B cell (primary cell): ENCODE results near the gene BAZ2A. TPM values are rescaled to one million over a fixed set of nuclear protein-coding genes. Genes with fewer than 3 reads are reported as not detected.

ENCODE experiments used
- ATAC-seq: fragments of 200-7000 bp; cut with Tn5 transposase; one replicate; pipeline ENCODE4 v1.10.0; 2021; ENCODE audit warnings: low read depth, mild to moderate bottlenecking, moderate number of reproducible peaks, moderate library complexity
- CTCF ChIA-PET: fragments of 350-600 bp; sonication (Branson Sonifier 250); formaldehyde crosslinking; loops from one replicate; lab custom pipeline; 2021; ENCODE audit warnings: antibody characterized with exemption, inconsistent platforms; lab: Charles Lee
- POLR2A ChIA-PET: fragments of 350-600 bp; sonication (Branson Sonifier 250); formaldehyde crosslinking; loops from one replicate; lab custom pipeline; 2021; ENCODE audit warnings: antibody characterized with exemption; lab: Charles Lee
- DNase-seq: peaks from one replicate; pipeline ENCODE4 v3.0.0; 2013
- H2AFZ ChIP-seq: 2 replicates; pipeline ENCODE4 v1.6.1; 2012; ENCODE audit warnings: mild to moderate bottlenecking, low read depth, low read length; ENCODE audit not compliant: insufficient read depth, poor library complexity, severe bottlenecking
- H3K27ac ChIP-seq, 2 donors: 1 replicate in 1 of 2; 2 replicates in 1 of 2; pipeline ENCODE4 v1.5.1; 2012 to 2013; ENCODE audit warnings: low read length in 2 of 2, mild to moderate bottlenecking in 2 of 2, moderate library complexity in 1 of 2
- H3K27me3 ChIP-seq, 4 experiments: fragments of 200-600 bp in 1 of 4; sonication (generic) in 1 of 4; replicated peaks in 1 of 4; 1 replicate in 2 of 4; 2 replicates in 2 of 4; pipeline versions ENCODE4 v1.6.1 to v1.7.0; 2013 to 2016; ENCODE audit warnings: low read length in 3 of 4, mild to moderate bottlenecking in 2 of 4, mixed read lengths in 1 of 4, moderate library complexity in 1 of 4; ENCODE audit not compliant: insufficient read depth in 4 of 4, control insufficient read depth in 3 of 4; ENCODE audit errors: control extremely low read depth in 1 of 4
- H3K36me3 ChIP-seq, 2 experiments: replicated peaks in 1 of 2; 1 replicate in 1 of 2; 2 replicates in 1 of 2; pipeline versions ENCODE4 v1.6.1 to v1.7.1; 2013; ENCODE audit warnings: low read length in 1 of 2; ENCODE audit not compliant: insufficient read depth in 2 of 2, control insufficient read depth in 1 of 2; ENCODE audit errors: control extremely low read depth in 1 of 2, extremely low read depth in 1 of 2
- H3K4me1 ChIP-seq, 2 donors: fragments of 200-600 bp in 1 of 2; sonication (generic) in 1 of 2; 1 replicate in 1 of 2; 2 replicates in 1 of 2; pipeline versions ENCODE4 v1.5.1 to v1.6.1; 2013 to 2017; ENCODE audit warnings: low read length in 2 of 2; ENCODE audit not compliant: control insufficient read depth in 2 of 2, insufficient read depth in 2 of 2
- H3K4me2 ChIP-seq: replicated peaks from 2 replicates; pipeline ENCODE3; 2012; ENCODE audit warnings: mild to moderate bottlenecking, low read depth, low read length; ENCODE audit not compliant: poor library complexity, severe bottlenecking
- H3K4me3 ChIP-seq, 5 experiments: fragments of 200-600 bp in 1 of 5; sonication (generic) in 1 of 5; 1 replicate in 3 of 5; 2 replicates in 2 of 5; pipeline versions ENCODE4 v1.5.1 to v1.7.0; 2011 to 2016; ENCODE audit warnings: low read length in 4 of 5, mild to moderate bottlenecking in 4 of 5, low read depth in 2 of 5, control low read depth in 1 of 5, moderate library complexity in 1 of 5; ENCODE audit not compliant: insufficient read depth in 1 of 5; ENCODE audit errors: control extremely low read depth in 1 of 5, extremely low read depth in 1 of 5
- H3K79me2 ChIP-seq: fragments of 200-600 bp; sonication (generic); one replicate; pipeline ENCODE4 v1.6.0; 2016; ENCODE audit warnings: low read length; ENCODE audit not compliant: control insufficient read depth, insufficient read depth
- H3K9ac ChIP-seq: fragments of 200-600 bp; sonication (generic); 2 replicates; pipeline ENCODE4 v1.6.1; 2017; ENCODE audit warnings: mild to moderate bottlenecking, low read length, moderate library complexity
- H3K9me3 ChIP-seq, 3 donors: one replicate each; pipeline versions ENCODE4 v1.6.1 to v1.7.1; 2013; ENCODE audit warnings: low read length in 2 of 3; ENCODE audit not compliant: control insufficient read depth in 2 of 3, insufficient read depth in 1 of 3; ENCODE audit errors: control extremely low read depth in 1 of 3
- H4K20me1 ChIP-seq: 2 replicates; pipeline ENCODE4 v1.6.0; 2012; ENCODE audit warnings: mild to moderate bottlenecking, low read length; ENCODE audit not compliant: insufficient read depth, control insufficient read depth, poor library complexity, severe bottlenecking
- H3K27ac Mint-ChIP-seq: one replicate; pipeline ENCODE4 v1.8.0; 2021; ENCODE audit warnings: mixed read lengths
- H3K27me3 Mint-ChIP-seq: one replicate; pipeline ENCODE4 v1.8.0; 2021; ENCODE audit warnings: mixed read lengths
- H3K4me1 Mint-ChIP-seq: one replicate; pipeline ENCODE4 v1.8.0; 2021; ENCODE audit warnings: mixed read lengths
- H3K4me3 Mint-ChIP-seq: one replicate; pipeline ENCODE4 v1.8.0; 2021; ENCODE audit warnings: mixed read lengths
- H3K9me3 Mint-ChIP-seq: one replicate; pipeline ENCODE4 v1.8.0; 2022; ENCODE audit warnings: mixed read lengths; ENCODE audit not compliant: insufficient read depth
- CTCF ChIP-seq: fragments of 200-600 bp; IDR thresholded peaks from one replicate; pipeline ENCODE4 v1.8.0; 2022; ENCODE audit warnings: antibody characterized with exemption, mild to moderate bottlenecking
- EZH2 ChIP-seq: IDR thresholded peaks from 2 replicates; pipeline ENCODE4 v1.6.1; 2012; ENCODE audit warnings: borderline replicate concordance, low read depth, mild to moderate bottlenecking, moderate library complexity, low read length; ENCODE audit not compliant: insufficient read depth, poor library complexity, severe bottlenecking
- WGBS: methylation state at CpG from one replicate; pipeline ENCODE4 v1.1.5; 2013; ENCODE audit warnings: missing lambda C conversion rate; ENCODE audit not compliant: insufficient coverage; 5-methylcytosine and 5-hydroxymethylcytosine counted together
- intact Hi-C: fragments of 100-400 bp; cut with micrococcal nuclease; formaldehyde crosslinking; loops from one replicate; pipeline ENCODE4 v1.10.0; 2022
- polyA plus RNA-seq: library from polyadenylated mRNA; depleted of rRNA; stranded (reverse); fragments of >200 nt; gene quantifications from 2 replicates; pipeline ENCODE4 v1.2.3, GENCODE V29; 2012
- total RNA-seq, 2 donors: library from RNA; stranded (reverse); fragments of 120-200 nt in 1 of 2; gene quantifications; 1 replicate in 1 of 2; 2 replicates in 1 of 2; pipeline versions ENCODE4 v1.2.3 to v1.2.4, GENCODE V29; 2013 to 2022

Gene BAZ2A
- total and polyA plus RNA-seq, 2 donors (not counting 1 experiment from before 2014, with no cell fraction given), result 95.7 to 280 TPM

DNA sequence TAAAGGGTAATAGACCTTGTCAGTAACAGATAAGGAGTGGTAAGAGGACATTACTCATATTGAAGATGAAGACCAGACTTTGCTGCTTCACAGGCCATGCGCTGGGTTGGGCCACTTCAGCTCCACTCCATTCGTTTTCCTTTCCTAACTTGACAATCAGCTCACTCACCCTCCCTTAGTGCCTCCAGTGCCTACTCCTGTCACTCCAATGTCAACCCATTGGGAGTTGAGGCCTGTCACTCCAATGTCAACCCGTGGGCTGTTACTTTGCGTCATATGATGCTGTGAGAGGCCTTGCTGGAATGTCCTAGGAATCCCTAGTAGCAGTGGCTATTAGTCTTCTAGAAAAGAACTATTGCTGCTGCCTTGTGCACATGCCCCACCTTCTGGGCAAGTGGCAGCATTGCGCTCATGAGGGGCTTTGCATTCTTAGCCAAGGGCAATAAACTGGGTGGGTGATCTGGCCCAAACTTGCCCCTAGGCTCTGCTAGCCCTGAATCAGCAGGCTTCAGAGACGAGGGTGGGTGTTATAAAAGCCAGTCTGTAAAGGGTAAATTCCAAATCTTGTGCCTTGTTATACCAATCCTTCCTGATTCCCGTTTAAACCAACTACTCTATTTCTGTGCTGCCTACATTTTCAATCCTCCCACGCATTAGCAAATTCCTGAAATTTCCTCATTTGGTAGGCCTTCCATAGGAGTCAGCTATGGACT is 36.1 kb downstream of the BAZ2A start:
- CTCF ChIA-PET, result interaction anchor here (0.7 to 4.0 kb wide), 7 partner anchors 20 to 80 kb away, joined by 3 to 22 read pairs (median 6); partner anchors contain the start of gene RBMS2
- DNase-seq, result peak; percentile 68
- Histone ChIP-seq H2AFZ (no peak overlapping the region), H3K9ac (no peak overlapping the region), H3K9me3 (no peaks in the 10 kb centered on the region), H3K27me3 (no peaks in the 10 kb centered on the region), H4K20me1 (peaks cover 11% of the 10 kb centered on the region), H3K79me2 (no peaks in the 10 kb centered on the region), H3K36me3 (peaks cover 4 to 30% of the 10 kb centered on the region in 2 experiments), H3K4me2 (no peak overlapping the region), H3K27ac (no peak overlapping the region), H3K4me1 (no peaks in the 10 kb centered on the region), H3K4me3 (no peak overlapping the region)
- Mint-ChIP-seq H3K27ac (no peak overlapping the region), H3K27me3 (no peaks in the 10 kb centered on the region), H3K4me1 (peaks cover 3% of the 10 kb centered on the region), H3K4me3 (no peak overlapping the region), H3K9me3 (no peaks in the 10 kb centered on the region)
- POLR2A ChIA-PET, result interaction anchor here (1.0 kb wide), 1 partner anchor 42 kb away, joined by 3 read pairs; no protein-coding TSS in a partner anchor
- peak; percentile 82 for ATAC-seq
- TF ChIP-seq EZH2 (no peak), CTCF (peak; percentile 86)
- WGBS, result 69% methylated on average over 6 of the region's 8 CpGs
- intact Hi-C loops, result loop anchor here (1.0 to 5.0 kb wide), 2 partner anchors 33 to 81 kb away; no protein-coding TSS in a partner anchor

DNA sequence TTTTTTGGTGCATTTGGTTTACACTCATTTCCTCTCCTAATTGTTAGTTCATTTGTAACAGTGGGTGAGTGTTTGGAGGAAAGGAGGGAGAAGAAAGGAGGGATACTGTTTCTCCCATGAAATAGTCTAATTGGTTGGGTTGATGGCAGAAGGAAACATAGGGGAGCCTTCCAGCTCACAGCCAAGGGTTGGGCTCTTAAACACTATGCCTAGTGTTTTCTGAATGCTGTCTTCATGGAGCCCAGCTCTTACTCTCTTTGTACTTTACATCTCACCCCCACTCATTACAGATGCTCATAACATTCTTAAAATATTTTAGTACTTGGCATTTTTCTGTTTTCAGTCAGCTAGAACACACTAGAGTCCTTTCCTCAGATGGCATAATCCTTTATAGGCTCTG is 38.2 kb downstream of the BAZ2A start:
- Histone ChIP-seq H3K36me3 (peaks cover 0 to 11% of the 10 kb centered on the region in 2 experiments), H2AFZ (no peak overlapping the region), H4K20me1 (peaks cover 4% of the 10 kb centered on the region), H3K27me3 (no peaks in the 10 kb centered on the region), H3K9me3 (no peaks in the 10 kb centered on the region), H3K4me3 (no peak overlapping the region), H3K4me2 (no peak overlapping the region), H3K79me2 (no peaks in the 10 kb centered on the region), H3K9ac (no peak overlapping the region), H3K4me1 (no peaks in the 10 kb centered on the region), H3K27ac (no peak overlapping the region)
- POLR2A ChIA-PET, result no interaction called here
- no peak overlapping the region for H3K4me3 Mint-ChIP-seq
- ATAC-seq, result no peak
- DNase-seq, result no peak
- TF ChIP-seq EZH2, result no peak
- no peak for TF ChIP-seq CTCF
- H3K27ac Mint-ChIP-seq, result no peak overlapping the region
- H3K4me1 Mint-ChIP-seq, result peaks cover 3% of the 10 kb centered on the region
- intact Hi-C loops, result loop anchor here (5.0 kb wide), 1 partner anchor 35 kb away; no protein-coding TSS in a partner anchor
- CTCF ChIA-PET, result interaction anchor here (0.6 to 3.0 kb wide), 5 partner anchors 11 to 716 kb away, joined by 3 to 16 read pairs (median 6); no protein-coding TSS in a partner anchor
- H3K9me3 Mint-ChIP-seq, result no peaks in the 10 kb centered on the region
- no peaks in the 10 kb centered on the region for H3K27me3 Mint-ChIP-seq
